Raji (cell line): ENCODE measurements around the gene GNGT2.

Experiments used
- POLR2A ChIP-seq: IDR thresholded peaks from 2 replicates; pipeline ENCODE4 v1.6.1; 2011; ENCODE audit warnings: low read depth, low read length, control low read depth; ENCODE audit not compliant: insufficient read depth

Gene GNGT2

DNA sequence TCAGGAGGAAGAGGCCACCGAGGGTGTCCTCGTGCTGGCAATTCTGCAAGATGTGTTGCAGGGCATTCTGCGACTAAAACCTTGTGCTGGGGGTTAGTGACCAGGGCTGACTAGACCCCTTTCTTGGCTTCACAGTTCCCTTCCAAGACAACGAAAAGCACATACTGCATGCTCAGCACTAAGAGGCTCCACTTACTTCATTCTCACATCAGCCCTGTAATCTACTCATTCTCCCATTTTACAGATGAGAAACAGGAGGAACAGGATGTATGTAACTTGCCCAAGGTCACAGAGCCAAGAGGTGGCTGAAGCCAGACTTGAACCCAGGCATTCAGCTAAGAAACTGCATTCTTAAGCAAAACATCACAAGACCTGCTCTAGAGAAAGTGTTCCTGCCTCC is 25.5 kb upstream of the GNGT2 start:
- TF ChIP-seq POLR2A, result no peak

DNA sequence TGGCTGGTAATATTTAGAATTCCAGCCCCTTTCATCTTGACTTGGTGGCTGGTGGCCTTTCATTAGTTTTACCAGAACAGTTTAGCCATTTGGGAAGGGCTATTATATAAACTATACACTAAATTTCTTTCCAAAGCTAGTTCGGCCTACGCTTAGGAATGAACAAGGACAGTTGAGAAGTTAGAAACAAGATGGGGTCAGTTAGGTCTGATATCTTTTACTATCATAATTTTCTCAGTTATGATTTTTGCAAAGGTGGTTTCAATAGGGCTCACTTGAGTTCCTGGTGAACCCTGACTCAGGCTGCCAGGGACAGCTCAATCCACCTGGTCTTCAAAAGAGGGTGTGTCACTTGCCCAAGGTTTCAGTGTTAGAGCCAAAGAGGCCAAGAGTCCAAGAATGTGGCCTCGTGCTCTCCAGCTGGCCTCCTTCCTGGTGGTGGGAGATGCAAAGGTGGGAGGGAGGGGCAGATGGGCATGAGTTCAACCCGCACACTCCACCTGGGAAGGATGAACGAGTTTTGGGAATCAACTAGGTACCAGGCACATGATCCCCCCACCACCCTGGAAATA is 24.2 kb upstream of the GNGT2 start:
- TF ChIP-seq POLR2A, result no peak

DNA sequence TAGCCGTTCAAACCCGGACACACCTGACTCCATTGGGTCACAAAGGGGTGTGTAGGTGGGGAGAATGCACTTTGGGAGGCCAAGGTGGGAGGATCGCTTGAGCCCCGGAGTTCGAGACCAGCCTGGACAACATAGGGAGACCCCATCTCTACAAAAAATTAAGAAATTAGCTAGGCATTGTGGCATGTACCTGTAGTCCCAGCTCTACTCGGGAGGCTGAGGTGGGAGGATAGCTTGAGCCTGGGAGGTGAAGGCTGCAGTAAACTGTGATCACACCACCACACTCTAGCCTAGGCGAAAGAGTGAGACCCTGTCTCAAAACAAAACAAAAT is 21.2 kb upstream of the GNGT2 start:
- TF ChIP-seq POLR2A, result peak; percentile 25; the same call in 1 of the 2 replicates

GRCh38 chr17:49230636-49231562 is 20.5 kb upstream of the GNGT2 start, which contains the start of gene PHOSPHO1:
TSS of gene PHOSPHO1 (minus strand) at chr17:49230787. CDS start at chr17:49226691, 4,096 bp downstream.
- TF ChIP-seq POLR2A, result peak; percentile 62

DNA sequence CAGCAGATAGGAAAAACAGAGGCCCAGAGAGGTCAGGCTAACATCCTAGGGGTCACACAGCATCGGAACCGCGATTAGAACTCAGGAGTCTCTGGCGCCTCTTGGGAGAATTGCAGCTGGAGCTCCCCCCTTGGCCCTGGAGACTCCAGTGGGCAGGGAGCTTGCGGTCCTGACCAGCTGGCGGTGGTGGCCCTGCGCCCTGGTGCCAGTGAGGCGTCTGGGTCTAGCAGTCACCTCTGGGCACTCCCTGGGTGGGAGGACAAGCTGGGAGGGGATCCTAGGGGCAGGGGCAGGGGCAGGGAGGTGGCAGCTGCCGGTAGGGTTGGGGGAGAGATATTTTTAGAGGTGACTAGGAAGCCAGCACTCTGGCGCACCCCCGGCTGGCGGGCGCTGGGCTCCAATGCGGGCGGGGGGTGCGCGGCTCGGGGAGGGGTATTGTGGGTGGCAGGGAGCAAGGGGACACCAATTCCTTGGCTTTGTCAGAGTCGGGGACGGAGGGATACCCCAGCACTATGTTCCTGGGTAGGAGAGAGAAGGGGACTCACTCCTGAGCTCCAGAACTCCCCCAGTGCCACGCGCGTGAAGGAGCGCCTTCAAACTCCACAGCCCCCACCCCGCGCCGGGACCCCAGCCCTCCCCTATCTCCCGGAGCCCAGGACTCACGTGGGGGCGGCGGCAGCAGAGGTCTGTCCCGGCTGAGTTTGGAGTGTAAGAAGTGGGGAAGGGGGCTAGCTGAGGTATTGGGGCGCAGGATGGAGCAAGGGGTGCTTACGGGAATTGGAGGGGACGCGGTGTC is 19.6 kb upstream of the GNGT2 start:
- TF ChIP-seq POLR2A, result peak; percentile 13; the same call in 1 of the 2 replicates

- no peak for TF ChIP-seq POLR2A
These were observed 18.9 kb upstream of the GNGT2 start for GRCh38 chr17:49229076-49229804.

DNA sequence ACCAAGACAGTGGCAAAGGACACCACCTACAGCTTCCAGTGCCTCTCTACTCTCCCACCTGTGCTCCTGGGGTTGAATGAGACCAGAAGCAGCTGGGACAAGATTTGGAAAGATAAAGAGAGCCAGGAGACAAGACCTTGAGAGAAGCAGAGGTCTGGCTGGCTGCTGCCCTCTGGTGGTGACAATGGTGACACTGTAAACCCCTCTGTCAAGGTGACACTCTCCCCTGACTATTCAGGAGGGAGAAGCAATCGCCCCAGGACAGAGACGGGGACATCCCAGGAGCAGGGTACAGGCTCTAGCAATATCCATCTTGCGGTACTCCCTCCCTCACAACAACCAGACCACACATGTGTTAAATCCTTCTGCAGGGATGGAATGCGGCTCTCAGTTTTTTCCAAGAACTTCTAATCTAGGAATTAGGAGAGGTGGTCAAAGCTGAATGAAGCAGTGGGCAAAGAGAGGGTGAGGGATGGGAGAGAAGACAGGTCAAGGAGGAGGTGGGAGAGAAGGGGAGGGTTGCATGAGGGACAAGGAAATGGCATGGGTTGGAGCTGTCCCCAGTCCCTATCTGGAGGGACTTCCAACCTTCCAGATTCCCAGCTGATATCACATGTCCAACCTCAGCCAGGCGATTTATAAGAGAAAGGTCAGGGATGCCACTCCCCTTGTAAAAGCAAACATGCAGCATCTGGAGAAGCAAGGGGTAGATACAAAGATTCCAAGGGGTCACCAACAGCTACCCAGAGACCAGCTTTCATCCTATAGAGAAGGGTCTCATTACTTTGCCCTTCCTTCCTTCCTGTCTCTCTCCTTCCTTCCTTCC is 17.3 kb upstream of the GNGT2 start:
- TF ChIP-seq POLR2A, result no peak

GRCh38 chr17:49226771-49227435 is 16.5 kb upstream of the GNGT2 start:
- TF ChIP-seq POLR2A, result 0 out of 2 replicates have a peak, but pooled peaks have one; percentile 3

DNA sequence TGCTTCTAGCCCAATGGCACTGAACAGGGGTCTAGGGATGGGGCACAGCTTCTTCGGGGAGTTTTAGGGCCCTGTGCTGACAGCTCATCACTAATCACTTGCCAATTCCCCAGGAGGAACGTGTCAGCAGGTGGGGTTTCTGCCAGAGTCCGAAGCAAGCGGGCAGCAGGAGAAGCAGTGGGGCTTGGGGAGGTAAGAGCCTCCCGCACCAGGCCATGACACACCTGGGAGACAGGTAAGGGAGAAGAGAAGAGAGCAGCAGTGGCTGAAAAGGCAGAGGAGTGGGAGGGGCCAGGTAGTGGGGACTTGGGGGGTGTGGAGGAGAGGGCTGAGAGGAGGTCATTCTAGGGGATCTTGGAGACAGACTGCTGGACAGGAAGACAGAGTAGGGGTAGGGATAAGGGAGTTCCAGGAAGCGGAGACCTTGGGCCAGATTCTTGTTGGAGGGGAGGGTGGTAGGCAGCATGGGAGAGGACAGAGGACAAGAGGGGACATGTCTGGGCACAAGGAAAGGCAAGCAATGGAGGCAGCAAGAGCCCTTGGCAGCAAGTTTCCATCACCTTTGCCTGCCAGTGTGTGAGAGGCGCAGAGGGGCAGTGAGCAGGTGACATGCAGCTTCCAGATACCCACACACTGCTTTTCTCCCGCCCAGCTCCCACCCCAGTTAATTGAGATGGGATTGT is 15.3 kb upstream of the GNGT2 start:
- TF ChIP-seq POLR2A, result no peak

DNA sequence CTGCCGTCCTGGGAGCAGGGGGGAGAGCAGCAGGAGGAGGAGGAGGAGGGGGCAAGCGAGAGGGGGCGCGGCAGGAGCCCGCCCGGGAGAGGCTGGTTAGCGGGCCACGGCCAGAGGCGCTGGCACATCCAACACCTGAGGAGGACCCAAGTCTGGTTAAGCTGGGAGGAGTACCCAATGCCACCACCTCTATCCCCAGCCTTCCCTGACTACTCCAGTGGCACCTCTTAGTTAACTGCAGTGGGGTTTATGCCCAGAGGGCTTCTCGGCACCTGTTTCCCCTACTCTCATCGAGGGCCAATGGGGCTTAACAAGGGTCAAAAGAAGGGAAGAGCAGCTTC is 14.6 kb upstream of the GNGT2 start:
- no peak for TF ChIP-seq POLR2A

DNA sequence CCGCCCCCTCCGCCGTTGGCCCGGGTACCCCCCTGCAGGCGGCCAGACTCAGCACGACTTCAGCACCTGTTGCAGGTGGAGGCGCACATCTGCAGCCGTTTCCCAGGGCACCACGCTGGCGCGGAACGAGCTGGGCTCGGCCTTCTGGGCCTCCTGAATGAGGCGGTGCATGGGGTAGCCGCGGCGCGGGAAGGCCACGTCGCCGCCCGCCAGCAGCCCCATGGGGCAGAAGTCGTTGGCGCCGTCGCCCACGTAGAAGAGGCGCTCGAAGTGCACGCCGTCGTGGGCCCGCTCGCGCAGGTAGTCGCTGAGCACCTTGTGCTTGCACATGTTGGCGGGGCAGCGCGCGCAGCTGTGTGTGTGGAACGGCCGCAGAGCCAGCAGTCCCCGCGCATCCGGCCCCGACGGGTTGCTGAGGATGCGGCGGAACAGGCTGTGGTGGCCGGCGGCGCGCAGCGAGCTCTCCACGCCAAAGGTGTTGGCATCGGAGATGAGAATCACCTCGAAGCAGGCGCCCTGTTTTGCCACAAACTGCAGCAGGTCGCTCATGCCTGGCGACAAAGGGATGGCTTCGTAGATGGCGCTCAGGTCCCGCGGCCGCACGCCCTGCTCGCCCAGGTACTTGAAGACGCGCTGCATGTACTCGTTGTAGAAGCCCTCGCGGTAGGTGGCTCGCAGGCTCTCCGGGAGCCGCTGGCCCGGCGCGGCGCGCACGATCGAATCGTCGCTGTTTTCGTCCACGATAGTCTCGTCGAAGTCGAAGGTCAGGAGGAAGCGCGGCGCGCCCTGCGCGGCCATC is 14.0 kb upstream of the GNGT2 start:
- TF ChIP-seq POLR2A, result 0 out of 2 replicates have a peak, but pooled peaks have one; percentile 27

DNA sequence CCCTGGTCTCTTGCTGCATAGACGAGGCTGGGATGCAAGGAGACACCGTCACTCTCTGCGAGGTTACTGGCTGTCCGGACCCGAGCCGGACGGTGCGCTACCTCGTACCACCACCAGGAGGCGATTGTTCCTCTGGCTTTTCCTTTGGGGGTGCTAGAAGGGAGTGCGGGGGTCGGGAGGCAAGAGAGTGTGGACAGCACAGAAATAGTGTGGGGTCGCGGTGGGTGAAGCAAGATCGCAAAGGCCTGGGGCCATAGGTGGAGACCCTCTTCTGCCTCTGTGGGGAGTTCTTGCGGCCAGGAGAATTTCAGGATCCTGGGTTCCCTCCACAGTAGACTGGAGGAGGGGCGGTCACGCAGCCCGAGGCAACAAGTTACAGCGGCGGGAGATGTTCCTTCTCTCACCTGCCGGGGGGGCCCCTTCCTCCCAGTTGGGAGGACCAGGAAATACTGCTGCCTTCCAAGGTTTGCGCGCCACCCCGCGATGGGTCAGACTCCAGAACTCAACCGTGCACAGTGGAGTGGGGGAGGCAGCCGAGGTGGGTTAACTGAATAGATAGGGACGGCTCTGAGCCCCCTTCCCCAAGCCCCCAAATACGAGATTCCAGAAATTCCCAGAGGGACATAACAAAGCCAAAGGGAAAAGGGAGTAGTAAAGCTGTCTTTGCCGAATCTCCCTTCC is 13.3 kb upstream of the GNGT2 start:
- TF ChIP-seq POLR2A, result no peak
